Middle frontal gyrus (tissue), 1 donor: ENCODE data around the gene STAG3.
"Not testable (repeated sequence)": the region's sequence is repeated elsewhere in the genome, so short reads cannot be mapped to it uniquely, and the experiment has no call there.

Source experiments
- DNase-seq: peaks from one replicate; pipeline ENCODE4 v3.0.0-alpha.2; 2015; ENCODE audit warnings: low spot score; ENCODE audit errors: extremely low spot score

The STAG3 gene

DNA sequence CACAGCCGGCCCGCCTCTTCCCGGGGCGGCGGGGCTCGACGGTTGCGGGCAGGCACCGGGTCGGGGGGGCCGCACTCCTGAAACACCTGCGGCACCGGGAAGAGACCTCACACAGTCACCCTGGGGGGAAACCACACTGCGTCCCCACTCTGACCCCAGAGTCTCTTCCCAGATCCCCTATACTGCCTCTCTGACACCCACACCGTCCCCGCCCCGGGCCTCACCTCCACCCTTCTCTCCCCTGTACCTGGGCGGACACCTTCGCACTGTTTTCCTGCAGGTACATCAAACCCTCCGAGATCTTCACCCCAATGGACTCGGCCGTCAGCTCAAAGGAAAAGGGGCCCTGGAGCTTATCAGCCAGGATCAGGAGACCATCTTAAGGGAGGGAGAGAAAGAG lies 5.9 kb upstream of the STAG3 start:
- DNase-seq, result no peak

DNA sequence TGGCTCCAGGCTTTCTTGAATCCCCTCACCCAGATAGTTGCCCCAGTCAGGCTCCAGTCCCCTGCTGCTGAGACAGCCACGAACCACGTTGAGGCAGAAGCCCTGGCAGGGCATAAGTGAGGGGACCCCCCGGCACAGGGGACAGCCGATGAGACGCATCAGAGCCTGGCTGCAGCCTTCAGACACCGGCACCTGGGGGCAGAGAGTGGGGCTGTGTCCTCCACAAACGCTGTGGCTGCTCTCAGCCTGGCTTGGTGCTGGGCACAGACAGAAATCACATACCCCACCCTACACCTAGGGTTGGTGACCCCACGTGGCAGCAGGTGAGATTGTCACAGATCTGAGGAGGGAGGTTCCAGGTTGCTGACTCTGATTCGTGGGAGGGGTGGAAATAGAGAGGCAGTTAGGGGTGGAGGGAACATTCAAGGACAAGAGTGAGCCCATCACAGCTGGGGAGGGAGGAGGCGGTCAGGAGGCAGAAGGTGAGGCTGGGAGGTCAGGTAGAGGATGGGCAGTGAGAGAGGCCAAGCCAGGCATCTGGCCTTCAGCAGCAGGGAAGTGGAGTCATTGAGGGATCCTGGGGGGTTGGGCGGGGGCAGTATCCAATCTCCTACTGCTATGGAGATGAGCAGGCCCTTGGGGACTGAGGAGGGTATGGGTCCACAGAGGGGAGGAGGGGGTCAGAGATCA lies 3.8 kb upstream of the STAG3 start:
- no peak for DNase-seq

DNA sequence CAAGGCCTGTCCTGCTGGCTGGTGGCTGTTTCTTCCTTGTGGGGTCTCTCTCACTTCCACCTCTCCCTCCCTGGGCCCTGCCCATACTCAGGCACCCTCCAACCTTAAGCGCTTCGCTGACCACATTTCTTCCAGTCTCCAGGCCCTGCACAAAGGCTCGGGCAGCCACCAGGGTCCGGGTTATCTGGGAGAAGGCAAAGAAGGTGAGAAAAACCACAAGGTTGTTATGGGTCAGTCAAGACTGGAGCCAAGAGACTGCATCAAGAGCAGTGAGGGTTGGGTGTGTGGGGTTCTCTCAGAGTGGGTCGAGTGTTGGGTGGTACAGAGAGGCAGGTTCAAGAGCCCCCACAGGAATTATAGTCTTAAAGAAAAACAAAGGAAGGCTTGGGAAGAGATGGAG lies 3.1 kb upstream of the STAG3 start:
- DNase-seq, result no peak

DNA sequence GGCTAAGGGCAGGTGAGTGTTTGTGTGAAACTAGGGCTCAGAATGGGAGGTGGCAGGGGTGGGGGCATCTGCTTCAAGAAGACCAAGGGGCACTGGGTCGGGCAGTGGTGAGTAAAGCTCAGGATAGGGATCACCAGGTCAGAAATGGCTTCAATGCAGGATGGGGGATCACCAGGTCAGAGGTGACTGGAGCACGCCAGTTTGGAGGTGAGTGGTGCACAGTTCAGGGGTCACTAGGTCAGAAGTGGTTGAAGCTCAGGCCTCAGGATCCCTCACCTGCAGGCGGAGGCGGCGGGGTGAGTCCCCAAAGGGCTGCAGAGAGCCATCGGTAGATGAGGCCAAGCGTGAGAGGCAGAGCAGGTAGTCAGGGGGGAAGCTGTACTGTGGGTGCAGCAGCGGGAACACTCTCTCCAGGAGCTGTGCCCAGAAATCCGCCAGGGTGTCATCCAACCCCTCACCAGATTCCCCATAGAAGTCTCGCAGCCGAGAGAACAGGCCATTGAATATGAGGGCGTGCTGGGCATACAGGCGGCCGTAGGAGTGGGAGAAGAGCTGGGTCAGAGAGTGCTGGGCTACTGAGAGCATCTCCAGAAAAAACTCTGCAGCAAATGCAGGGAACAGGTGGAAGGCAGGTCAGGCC lies 2.3 kb upstream of the STAG3 start:
- no peak for DNase-seq

DNA sequence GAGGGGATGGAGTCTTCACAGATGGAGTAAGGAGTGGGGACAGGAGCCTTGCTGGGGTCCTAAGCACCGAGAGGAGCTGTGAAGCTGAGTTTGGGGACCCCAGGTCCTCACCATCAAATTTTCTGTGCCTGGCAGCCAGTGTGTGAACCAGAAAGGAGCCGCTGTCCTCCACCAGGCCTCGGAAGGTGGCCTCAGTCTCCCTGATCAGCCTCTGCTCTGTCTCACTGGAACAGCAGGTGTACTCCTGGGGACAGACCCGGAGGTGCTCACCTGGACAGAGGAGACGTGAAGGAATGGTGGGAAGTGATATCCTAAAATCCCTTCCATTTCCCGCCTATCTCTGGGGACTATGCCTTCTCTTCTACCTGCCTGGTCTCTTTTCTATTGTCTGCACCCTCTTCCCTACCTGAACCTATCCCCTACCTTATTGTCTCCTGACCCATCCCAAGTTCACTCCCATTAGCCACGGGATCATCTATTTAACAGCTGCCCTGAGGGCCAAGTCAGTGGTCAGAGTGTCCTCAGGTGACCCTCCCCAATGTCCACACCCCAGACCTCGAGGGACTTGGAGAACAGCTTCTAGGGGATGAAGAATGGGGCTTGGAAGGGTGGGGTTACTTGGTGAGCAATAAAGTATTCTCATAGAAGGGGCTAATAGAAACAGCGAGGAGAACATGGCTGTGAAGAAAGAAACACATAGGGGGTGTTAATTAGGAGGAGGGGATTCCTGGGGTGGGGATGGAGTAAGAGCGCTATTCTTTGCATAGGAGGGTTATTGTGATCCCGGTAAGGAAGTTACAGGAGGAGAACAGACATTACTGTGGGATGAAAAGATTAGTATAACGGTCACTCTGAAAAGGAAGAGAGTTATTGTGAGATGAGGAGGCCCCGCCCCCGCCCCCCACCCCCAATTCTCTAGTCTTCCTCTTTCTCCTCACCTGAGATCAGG lies 1.3 kb upstream of the STAG3 start:
- no peak for DNase-seq

DNA sequence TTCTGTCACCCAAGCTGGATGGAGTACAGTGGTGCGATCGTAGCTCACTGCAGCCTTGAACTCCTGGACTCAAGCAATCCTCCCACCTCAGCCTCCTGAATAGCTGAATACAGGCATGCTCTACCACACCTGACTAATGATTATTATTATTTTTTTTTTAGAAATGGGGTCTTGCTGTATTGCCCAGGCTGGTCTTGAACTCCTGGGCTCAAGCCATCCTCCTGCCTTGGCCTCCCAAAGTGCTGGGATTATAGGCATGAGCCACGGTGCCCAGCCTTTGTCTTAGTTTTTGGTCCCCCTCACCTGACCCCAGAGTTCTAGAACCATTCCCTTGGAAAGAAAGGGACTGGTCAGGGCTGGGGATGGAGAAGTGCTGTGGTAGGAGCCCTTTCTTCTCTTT lies 2.4 kb downstream of the STAG3 start:
- not testable (repeated sequence) for DNase-seq

DNA sequence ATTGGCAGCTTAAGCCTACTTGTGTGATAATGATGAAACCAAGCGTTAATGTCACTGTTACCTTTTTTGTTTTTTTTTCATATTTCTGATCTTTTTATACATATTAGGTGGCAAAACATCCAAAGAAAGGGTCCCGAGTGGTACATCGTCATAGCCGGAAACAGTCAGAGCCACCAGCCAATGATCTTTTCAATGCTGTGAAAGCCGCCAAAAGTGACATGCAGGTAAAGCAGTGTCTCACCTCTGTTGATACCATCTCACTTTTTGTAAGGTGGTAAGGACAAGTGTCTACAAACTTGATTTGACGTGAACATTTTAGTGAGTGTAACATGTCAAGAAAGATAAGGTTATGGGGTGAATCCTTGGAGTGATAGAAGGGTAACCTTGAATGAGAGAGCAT lies 4.9 kb downstream of the STAG3 start:
- not testable (repeated sequence) for DNase-seq

DNA sequence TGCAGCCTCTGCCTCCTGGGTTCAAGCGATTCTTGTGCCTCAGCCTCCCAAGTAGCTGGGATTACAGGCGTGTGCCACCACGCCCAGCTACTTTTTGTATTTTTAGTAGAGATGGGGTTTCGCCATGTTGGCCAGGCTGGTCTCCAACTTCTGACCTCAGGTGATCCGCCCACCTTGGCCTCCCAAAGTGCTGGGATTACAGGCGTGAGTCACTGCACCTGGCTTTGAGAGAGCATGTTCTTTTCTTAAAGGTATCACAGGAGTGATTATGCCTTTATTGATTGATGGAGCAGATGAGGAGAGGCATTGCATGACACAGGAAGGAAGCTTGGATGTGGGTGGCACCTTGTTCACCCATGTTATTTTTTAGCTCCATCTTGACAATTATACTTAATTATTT lies 5.4 kb downstream of the STAG3 start:
- DNase-seq, result not testable (repeated sequence)

DNA sequence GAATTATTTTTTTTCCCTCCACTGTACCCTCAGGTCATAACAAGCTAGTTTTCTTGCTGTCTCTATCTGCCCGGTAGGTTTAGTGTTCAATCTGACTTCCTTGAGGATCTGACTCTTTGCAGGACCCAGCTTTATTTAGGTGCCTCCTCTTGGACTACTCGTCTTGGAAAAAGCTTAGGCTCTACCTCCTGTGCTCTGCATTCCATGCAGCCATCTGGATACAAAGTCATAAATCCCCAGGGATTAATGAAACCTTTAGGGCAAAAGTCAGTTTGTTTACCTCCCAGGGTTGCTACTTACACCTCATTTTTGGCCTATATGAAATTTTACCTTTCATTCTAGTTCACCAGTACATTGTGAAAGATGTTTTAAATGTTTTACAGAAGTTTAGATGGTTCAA lies 8.0 kb downstream of the STAG3 start:
- no peak for DNase-seq

DNA sequence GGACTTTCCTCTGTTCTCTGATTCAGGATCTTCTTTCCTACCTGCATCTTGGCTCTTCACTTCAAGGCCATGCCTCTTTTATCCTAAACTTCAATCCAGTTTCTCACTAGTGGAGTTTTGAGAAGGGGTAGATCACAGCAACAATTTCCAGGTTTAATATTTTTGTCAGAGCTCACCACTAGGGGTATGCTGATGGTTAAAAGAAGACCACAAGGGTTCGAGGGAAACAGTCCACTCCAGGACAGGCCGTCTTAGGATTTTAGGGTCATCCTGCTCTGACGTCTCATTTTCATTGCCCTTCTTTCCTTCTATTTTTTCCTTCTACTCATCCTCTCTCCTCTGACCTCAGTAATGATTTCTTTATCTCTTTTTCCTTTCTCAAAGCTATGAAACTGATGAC lies 11.3 kb downstream of the STAG3 start:
- no peak for DNase-seq

DNA sequence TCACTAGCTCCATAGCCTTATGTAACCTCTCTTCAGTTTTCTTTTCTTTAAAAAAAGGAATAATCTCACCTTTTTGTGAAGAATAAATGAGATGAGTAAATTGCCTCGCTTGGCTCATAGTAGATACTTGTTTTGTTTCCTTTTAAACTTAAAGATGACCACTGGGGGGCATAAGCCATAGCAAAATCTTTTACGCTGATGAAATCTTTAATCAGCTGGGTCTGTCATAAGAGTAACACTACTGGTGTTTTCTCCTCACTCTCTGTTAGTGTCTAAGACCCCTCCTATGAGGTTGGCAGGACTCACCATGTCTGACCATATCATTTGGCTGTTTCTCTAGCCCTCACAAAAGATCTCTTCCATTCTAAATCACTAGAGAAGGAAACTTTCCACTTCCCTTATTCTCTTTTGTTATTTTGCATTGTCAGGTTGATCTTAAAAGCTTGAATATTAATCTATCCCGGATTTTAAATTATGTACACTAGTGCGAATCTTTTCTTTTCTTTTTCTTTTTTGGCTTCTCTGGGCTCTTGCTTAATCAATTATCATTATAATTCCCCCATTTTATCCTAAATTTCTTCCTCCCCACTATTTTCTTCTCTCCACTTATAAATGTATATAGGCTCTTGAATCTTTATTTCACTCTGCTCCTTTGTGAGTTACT lies 12.5 kb downstream of the STAG3 start:
- no peak for DNase-seq

DNA sequence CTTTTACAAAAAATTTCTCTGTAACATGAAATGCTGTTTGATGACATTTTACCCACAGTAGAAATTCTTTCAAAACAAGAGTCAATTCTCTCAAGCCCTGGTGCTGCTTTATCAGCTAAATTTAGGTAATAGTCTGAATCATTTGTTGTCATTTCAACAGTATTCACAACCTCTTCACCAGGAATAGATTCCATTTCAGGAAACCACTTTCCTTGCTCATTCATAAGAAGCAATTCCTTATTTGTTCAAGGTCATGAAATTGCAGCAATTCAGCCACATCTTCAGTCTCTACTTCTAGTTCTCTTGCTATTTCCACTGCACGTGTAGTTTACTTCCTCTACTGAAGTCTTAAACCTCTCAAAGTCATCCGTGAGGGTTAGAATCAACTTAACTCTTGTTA lies 14.1 kb downstream of the STAG3 start:
- no peak for DNase-seq

DNA sequence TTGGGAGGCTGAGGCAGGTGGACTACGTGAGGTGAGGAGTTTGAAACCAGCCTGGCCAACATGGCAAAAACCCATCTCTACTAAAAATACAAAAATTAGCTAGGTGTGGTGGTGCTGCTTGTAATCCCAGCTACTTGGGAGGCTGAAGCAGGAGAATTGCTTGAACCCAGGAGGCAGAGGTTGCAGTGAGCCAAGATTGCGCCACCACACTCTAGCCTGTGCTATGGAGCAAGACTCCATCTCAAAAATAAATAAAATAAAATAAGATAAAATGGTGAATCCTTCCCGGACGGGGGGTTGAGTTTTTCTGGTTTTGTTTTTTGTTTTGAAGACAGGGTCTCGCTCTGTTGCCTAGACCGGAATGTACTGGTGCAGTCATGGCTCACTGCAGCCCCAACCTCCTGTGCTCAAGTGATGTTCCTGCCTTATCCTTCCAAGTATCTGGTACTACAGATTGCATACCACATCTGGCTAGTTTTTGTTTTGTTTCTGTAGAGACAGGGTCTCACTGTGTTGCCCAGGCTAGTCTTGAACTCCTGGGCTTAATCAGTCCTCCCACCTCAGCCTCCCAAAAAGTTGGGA lies 14.7 kb downstream of the STAG3 start:
- not testable (repeated sequence) for DNase-seq

DNA sequence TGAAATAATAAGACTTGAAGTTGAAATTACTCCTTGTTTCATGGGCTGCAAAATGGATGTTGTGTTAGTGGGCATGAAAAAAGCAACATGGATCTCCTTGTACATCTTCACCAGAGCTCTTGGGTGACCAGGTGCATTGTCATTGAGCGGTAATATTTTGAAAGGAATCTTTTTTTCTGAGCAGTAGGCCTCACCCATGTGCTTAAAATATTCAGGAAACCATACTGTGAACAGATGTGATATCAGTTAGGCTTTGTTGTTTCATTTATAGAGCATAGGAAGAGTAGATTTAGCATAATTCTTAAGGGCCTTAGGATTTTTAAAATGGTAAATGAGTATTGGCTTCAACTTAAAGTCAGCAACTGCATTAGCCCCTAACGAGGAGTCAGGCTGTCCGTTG lies 15.3 kb downstream of the STAG3 start:
- no peak for DNase-seq

DNA sequence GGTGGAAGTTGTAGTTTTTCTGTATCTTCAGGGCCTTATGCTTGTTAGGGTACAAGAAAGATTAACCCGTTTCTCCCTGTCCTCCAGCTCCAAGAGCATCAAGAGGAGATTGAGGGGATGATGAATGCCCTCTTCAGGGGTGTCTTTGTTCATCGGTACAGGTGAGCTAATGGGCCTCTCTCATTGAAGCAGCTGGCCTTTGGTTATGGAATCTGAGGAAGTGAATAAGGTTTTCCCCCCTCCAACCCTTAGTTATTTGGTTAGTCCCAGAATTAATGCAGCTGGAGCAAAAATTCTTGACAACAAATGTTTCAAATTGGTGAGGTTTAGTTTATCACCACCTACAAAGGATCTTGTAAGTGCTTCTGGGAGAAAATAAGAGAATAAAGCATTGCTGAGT lies 17.5 kb downstream of the STAG3 start:
- no peak for DNase-seq

DNA sequence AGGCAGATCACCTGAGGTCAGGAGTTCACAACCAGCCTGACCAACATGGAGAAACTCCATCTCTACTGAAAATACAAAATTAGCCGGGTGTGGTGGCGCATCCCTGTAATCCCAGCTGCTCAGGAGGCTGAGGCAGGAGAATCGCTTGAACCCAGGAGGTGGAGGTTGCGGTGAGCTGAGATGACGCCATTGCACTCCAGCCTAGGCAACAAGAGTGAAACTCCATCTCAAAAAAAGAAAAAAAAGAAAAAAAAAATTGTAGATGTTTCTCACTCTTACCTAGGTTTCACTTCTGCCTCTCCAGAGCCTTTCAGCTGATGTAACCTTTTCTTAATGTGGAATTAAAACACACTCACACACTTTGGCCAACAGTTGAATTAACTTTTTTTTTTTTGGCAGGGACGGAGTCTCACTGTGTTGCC lies 18.2 kb downstream of the STAG3 start:
- DNase-seq, result not testable (repeated sequence)

DNA sequence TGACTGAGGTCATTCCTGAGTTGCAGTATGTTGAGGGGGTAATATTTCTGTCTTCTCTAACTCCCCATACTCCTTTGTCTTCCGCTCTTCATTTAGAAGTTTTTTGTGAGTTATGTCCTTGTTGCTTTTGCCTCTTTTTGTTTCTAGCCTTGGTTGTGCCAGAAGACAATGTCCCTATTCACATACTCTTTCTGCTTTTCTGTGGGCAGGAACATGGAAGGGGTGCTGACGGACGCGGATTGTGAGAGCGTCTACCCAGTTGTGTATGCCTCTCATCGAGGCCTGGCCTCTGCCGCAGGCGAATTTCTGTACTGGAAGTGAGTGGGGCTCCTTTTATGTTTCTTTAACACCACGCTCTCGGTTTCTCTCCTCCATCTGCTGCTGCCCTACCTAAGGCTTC lies 20.5 kb downstream of the STAG3 start:
- DNase-seq, result no peak

DNA sequence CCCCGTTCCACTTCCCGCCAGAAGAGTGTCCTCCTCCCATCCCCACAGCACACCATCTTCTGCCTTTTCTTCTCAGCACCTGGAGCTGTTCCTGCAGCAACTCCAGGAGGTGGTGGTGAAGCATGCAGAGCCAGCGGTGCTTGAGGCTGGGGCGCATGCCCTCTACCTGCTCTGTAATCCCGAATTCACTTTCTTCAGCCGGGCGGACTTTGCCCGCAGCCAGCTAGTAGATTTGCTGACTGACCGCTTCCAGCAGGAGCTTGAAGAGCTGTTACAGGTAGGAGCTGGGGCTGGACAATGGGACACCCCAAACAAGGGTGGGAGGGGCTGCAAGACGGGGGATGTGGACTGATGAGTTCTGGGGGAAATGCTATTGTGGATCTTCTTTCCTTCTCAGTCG lies 23.0 kb downstream of the STAG3 start:
- DNase-seq, result no peak

DNA sequence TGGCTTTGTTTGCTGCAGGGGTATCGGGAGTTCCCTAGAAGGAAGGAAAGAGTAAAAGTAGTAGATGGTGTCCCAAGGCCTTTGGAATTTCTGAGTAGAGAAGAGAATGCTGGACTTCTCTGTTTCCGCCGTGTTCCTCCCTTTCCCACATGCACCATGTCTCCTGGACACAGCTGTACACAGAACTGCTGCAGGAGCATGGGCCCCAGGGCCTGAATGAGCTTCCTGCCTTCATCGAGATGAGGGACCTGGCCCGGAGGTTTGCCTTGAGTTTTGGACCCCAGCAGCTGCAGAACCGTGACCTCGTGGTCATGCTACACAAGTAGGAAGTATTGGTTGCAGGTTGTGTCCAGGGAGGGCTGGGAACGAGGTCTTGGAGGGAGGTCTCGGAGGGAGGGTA lies 26.7 kb downstream of the STAG3 start:
- no peak for DNase-seq

DNA sequence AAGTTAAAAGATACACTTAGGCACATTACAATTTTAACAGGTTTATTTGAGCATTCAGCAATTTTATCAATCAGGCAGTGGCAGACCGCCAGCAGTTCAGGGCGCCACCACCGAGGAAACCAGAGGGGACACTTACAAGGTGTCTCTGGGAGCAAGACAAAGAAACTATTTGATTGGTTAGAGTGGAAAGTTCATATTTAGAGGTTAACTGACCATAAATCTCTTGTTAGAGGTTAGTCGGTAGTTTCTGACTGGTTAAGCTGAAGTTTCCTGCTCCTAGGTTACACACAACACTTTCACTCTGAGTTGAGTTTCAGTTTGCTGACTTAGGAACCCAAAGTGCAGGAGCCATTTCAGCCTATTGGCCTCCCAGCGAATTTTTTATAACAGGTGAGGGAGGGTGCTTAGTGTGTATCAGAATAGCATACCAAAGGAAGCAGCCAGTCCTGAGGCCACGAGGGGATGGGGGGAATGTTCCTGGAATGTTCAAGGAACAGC lies 31.2 kb downstream of the STAG3 start:
- DNase-seq, result no peak

DNA sequence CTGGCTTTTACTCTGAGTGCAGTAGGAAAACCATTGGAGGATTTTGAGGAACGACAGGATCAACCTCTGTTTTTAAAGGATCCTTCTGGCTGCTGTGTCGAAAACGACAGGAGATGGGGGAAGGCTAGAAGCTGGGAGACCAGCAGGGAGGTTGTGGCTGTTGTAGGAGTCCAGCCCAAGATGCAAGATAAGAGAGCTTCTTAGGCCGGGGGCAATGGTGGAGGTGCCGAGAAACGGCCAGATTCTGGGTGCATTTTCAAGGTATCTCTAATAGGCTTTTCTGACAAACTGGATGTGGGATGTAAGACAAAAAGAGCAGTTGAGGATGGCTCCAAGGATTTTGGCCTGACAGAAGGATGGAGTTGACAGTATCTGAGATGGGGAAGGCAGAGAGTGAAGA lies 31.8 kb downstream of the STAG3 start:
- DNase-seq, result no peak
